A673 (cell line): ENCODE results near the gene MLC1. TPM values are rescaled to one million over a fixed set of nuclear protein-coding genes. Genes with fewer than 3 reads are reported as not detected.

Source experiments
- BruUV-seq: library from RNA; stranded (reverse); fragments of 400-500 nt; replicated peaks from 2 replicates; lab custom pipeline; 2021; lab: Mats Ljungman, UMichigan
- CTCF ChIA-PET: fragments of 300-600 bp; sonication (Branson Sonifier 250); formaldehyde crosslinking; loops from one replicate; lab custom pipeline; 2022; ENCODE audit warnings: antibody characterized with exemption; lab: Charles Lee
- POLR2A ChIA-PET: fragments of 300-600 bp; sonication (Branson Sonifier 250); formaldehyde crosslinking; loops from one replicate; lab custom pipeline; 2022; ENCODE audit warnings: antibody characterized with exemption; ENCODE audit not compliant: low non-redundant PET; lab: Charles Lee
- DNase-seq: peaks from one replicate; pipeline ENCODE4 v3.0.0-alpha.2; 2015; ENCODE audit warnings: low spot score
- H3K27ac ChIP-seq: fragments of 200-600 bp; sonication (generic); 2 replicates; pipeline ENCODE4 v1.5.1; 2016; ENCODE audit warnings: mixed run types, low read depth, mild to moderate bottlenecking, mixed read lengths, antibody characterized with exemption, low read length; ENCODE audit not compliant: poor library complexity, severe bottlenecking
- H3K27me3 ChIP-seq: fragments of 200-600 bp; sonication (generic); replicated peaks from 2 replicates; pipeline ENCODE4 v1.6.1; 2017; ENCODE audit warnings: mixed run types, low read depth, mild to moderate bottlenecking, mixed read lengths, antibody characterized with exemption, low read length; ENCODE audit not compliant: insufficient read depth, poor library complexity
- H3K36me3 ChIP-seq: fragments of 200-600 bp; sonication (generic); 2 replicates; pipeline ENCODE4 v1.6.1; 2016; ENCODE audit warnings: mixed run types, mild to moderate bottlenecking, mixed read lengths, antibody characterized with exemption, low read length; ENCODE audit not compliant: insufficient read depth, poor library complexity, severe bottlenecking
- H3K4me1 ChIP-seq: fragments of 200-600 bp; sonication (generic); 2 replicates; pipeline ENCODE4 v1.6.1; 2017; ENCODE audit warnings: mixed run types, mild to moderate bottlenecking, mixed read lengths, antibody characterized with exemption, low read length; ENCODE audit not compliant: insufficient read depth, poor library complexity, severe bottlenecking
- H3K4me3 ChIP-seq: fragments of 200-600 bp; sonication (generic); 2 replicates; pipeline ENCODE4 v1.5.1; 2016; ENCODE audit warnings: low read depth, mixed run types, mild to moderate bottlenecking, mixed read lengths, low read length; ENCODE audit not compliant: poor library complexity, severe bottlenecking
- H3K9me3 ChIP-seq: fragments of 200-600 bp; sonication (generic); 2 replicates; pipeline ENCODE4 v1.6.1; 2016; ENCODE audit warnings: mixed run types, low read depth, mild to moderate bottlenecking, mixed read lengths, antibody characterized with exemption, low read length; ENCODE audit not compliant: poor library complexity, severe bottlenecking
- CTCF ChIP-seq: fragments of 300-800, 200-600 bp; sonication (generic); conservative IDR thresholded peaks from 2 replicates; pipeline ENCODE4 v1.5.1; 2017; ENCODE audit warnings: low read depth, mild to moderate bottlenecking, antibody characterized with exemption, low read length, moderate library complexity, mixed read lengths
- EZH2 ChIP-seq: fragments of 200-600 bp; sonication (generic); IDR thresholded peaks from 2 replicates; pipeline ENCODE4 v1.6.1; 2017; ENCODE audit warnings: borderline replicate concordance, low read depth, mild to moderate bottlenecking, mixed read lengths, antibody characterized with exemption, low read length; ENCODE audit not compliant: poor library complexity, severe bottlenecking
- intact Hi-C: fragments of 100-400 bp; cut with micrococcal nuclease; formaldehyde crosslinking; loops from one replicate; pipeline ENCODE4 v1.10.0; 2022; ENCODE audit not compliant: unreplicated experiment
- total RNA-seq: library from RNA; stranded (reverse); gene quantifications from 2 replicates; pipeline ENCODE4 v1.2.3, GENCODE V29; 2021

Gene MLC1
- total RNA-seq, 1 experiment from 2014 or later, result 0.75 TPM

GRCh38 chr22:50111056-50111455, 25.8 kb upstream of the MLC1 start:
- Histone ChIP-seq H3K27ac (no peak overlapping the region), H3K4me1 (no peaks in the 10 kb centered on the region), H3K4me3 (no peak overlapping the region), H3K9me3 (no peaks in the 10 kb centered on the region), H3K27me3 (no peaks in the 10 kb centered on the region), H3K36me3 (no peaks in the 10 kb centered on the region)
- DNase-seq, result no peak
- no peak for TF ChIP-seq EZH2
- no peak for TF ChIP-seq CTCF
- intact Hi-C loops, result no loop called here
- ChIA-PET CTCF (no interaction called here), POLR2A (no interaction called here)
- BruUV-seq, result no TSS peak

- Histone ChIP-seq H3K36me3 (no peaks in the 10 kb centered on the region), H3K9me3 (no peaks in the 10 kb centered on the region), H3K27me3 (no peaks in the 10 kb centered on the region), H3K27ac (no peak overlapping the region), H3K4me3 (no peak overlapping the region), H3K4me1 (no peaks in the 10 kb centered on the region)
- CTCF ChIA-PET, result no interaction called here
- POLR2A ChIA-PET, result no interaction called here
- DNase-seq, result no peak
- intact Hi-C loops, result no loop called here
- BruUV-seq, result no TSS peak
- TF ChIP-seq CTCF (no peak), EZH2 (no peak)
These were observed 22.3 kb upstream of the MLC1 start for GRCh38 chr22:50107529-50107928.

- H3K27me3 ChIP-seq, result no peaks in the 10 kb centered on the region
- H3K27ac ChIP-seq, result no peak overlapping the region
- no peak overlapping the region for H3K4me3 ChIP-seq
- CTCF ChIA-PET, result no interaction called here
- H3K4me1 ChIP-seq, result no peaks in the 10 kb centered on the region
- TF ChIP-seq CTCF (no peak), EZH2 (no peak)
- no peaks in the 10 kb centered on the region for H3K36me3 ChIP-seq
- H3K9me3 ChIP-seq, result no peaks in the 10 kb centered on the region
- DNase-seq, result no peak
- POLR2A ChIA-PET, result no interaction called here
- no TSS peak for BruUV-seq
- intact Hi-C loops, result no loop called here
These were observed 20.2 kb upstream of the MLC1 start for GRCh38 chr22:50105208-50106100.
